GM12801 (cell line): ENCODE measurements around the gene OOSP2.

ENCODE experiments used
- CTCF ChIP-seq: IDR thresholded peaks from one replicate; pipeline ENCODE4 v1.5.1; 2011; ENCODE audit warnings: control low read depth; ENCODE audit not compliant: insufficient read length; ENCODE audit errors: extremely low read depth

The OOSP2 gene

GRCh38 chr11:60040109-60040508 lies at the start of gene OOSP2:
TSS of gene OOSP2 (plus strand) at chr11:60040409. CDS start at chr11:60040460, 51 bp downstream.
- no peak for TF ChIP-seq CTCF

GRCh38 chr11:59990421-59990820 lies 49.8 kb upstream of the OOSP2 start:
- no peak for TF ChIP-seq CTCF

GRCh38 chr11:59992425-59992824 lies 47.8 kb upstream of the OOSP2 start:
- TF ChIP-seq CTCF, result no peak

GRCh38 chr11:59997800-59998199 lies 42.4 kb upstream of the OOSP2 start:
- TF ChIP-seq CTCF, result no peak

- no peak for TF ChIP-seq CTCF
Measured at GRCh38 chr11:59999691-60000090, 40.5 kb upstream of the OOSP2 start.

- no peak for TF ChIP-seq CTCF
Measured at GRCh38 chr11:60003729-60004128, 36.5 kb upstream of the OOSP2 start.

- no peak for TF ChIP-seq CTCF
Measured at GRCh38 chr11:60005360-60005759, 34.8 kb upstream of the OOSP2 start.

GRCh38 chr11:60016881-60017280 lies 23.3 kb upstream of the OOSP2 start, which contains the start of gene OOSP4B:
TSS of gene OOSP4B (plus strand) at chr11:60017181.
- TF ChIP-seq CTCF, result no peak
